Kidney (tissue), 14 donors: ENCODE data around the gene UNC13A. TPM values are rescaled to one million over a fixed set of nuclear protein-coding genes. Genes with fewer than 3 reads are reported as not detected.

ENCODE experiments used
- DNase-seq, 5 donors: peaks; one replicate each; pipeline ENCODE4 v3.0.0-alpha.2; 2013 to 2020
- FAIRE-seq: peaks from 2 replicates; lab custom pipeline; 2012; peaks lifted over from hg19 to GRCh38; lab: Jason Lieb, UNC
- H3K27ac ChIP-seq, 2 donors: one replicate each; pipeline ENCODE4 v1.7.0; 2013; ENCODE audit warnings: low read depth in 2 of 2, low read length in 2 of 2, inconsistent platforms in 1 of 2
- H3K27me3 ChIP-seq: one replicate; pipeline ENCODE4 v1.7.1; 2013; ENCODE audit warnings: low read length, inconsistent platforms; ENCODE audit not compliant: control insufficient read depth, insufficient read depth
- H3K36me3 ChIP-seq, 3 donors: one replicate each; pipeline versions ENCODE4 v1.7.0 to v1.7.1; 2013; ENCODE audit warnings: low read length in 3 of 3, control low read depth in 1 of 3, inconsistent platforms in 1 of 3; ENCODE audit not compliant: insufficient read depth in 3 of 3, control insufficient read depth in 2 of 3
- H3K4me1 ChIP-seq, 3 donors: one replicate each; pipeline versions ENCODE4 v1.7.0 to v1.7.1; 2013; ENCODE audit warnings: low read length in 3 of 3, inconsistent platforms in 1 of 3, low read depth in 1 of 3; ENCODE audit not compliant: control insufficient read depth in 2 of 3, insufficient read depth in 2 of 3
- H3K4me3 ChIP-seq, 3 donors: one replicate each; pipeline versions ENCODE4 v1.7.0 to v1.8.1; 2013; ENCODE audit warnings: low read length in 3 of 3, control low read depth in 1 of 3, inconsistent platforms in 1 of 3
- H3K9ac ChIP-seq, 3 donors: one replicate each; pipeline versions ENCODE4 v1.7.0 to v1.7.1; 2013; ENCODE audit warnings: low read length in 3 of 3, control low read depth in 1 of 3, inconsistent platforms in 1 of 3
- H3K9me3 ChIP-seq, 3 donors: one replicate each; pipeline versions ENCODE4 v1.7.0 to v1.7.1; 2013; ENCODE audit warnings: low read length in 3 of 3, control low read depth in 1 of 3, inconsistent platforms in 1 of 3; ENCODE audit not compliant: control insufficient read depth in 2 of 3, insufficient read depth in 1 of 3
- intact Hi-C: fragments of 100-400 bp; cut with DNase I; formaldehyde crosslinking; loops from one replicate; pipeline ENCODE4 v1.11.1; 2022
- polyA plus RNA-seq: library from polyadenylated mRNA; stranded (reverse); fragments of 350-450 nt; fragmentation: Illumina TruSeq; extraction: RNeasy Lipid Tissue Mini Kit (QIAGEN cat#74804); gene quantifications from one replicate; pipeline ENCODE4 v1.2.3, GENCODE V29; 2014; ENCODE audit warnings: low read depth, low replicate concordance; ENCODE audit not compliant: insufficient read depth
- total RNA-seq: library from RNA; stranded (reverse); fragmentation: NEBNext Ultra II Directional; extraction: Animal tissue kit (Norgen Biotek cat#: 25700); gene quantifications from one replicate; pipeline ENCODE4 v1.2.1, GENCODE V29; 2021
- TF ChIP-seq, protein P1 (sequence below): IDR thresholded peaks from 3 replicates; pipeline ENCODE4 v1.5.1; 2012; ENCODE audit warnings: mild to moderate bottlenecking, moderate library complexity, borderline replicate concordance; ENCODE audit not compliant: insufficient read depth; ENCODE audit errors: extremely low read depth
- donor health status: control.
- donor health status: control.
- donor health status: control.
- donor health status: control.
- donor health status: control.
- donor health status: DM: yes; HTN: yes; CAD: no.
- donor health status: Normal renal cell carcinoma (clear cell type).

Gene UNC13A
- total and polyA plus RNA-seq, 2 donors from 2014 or later: 0.06 to 2.2 TPM

DNA sequence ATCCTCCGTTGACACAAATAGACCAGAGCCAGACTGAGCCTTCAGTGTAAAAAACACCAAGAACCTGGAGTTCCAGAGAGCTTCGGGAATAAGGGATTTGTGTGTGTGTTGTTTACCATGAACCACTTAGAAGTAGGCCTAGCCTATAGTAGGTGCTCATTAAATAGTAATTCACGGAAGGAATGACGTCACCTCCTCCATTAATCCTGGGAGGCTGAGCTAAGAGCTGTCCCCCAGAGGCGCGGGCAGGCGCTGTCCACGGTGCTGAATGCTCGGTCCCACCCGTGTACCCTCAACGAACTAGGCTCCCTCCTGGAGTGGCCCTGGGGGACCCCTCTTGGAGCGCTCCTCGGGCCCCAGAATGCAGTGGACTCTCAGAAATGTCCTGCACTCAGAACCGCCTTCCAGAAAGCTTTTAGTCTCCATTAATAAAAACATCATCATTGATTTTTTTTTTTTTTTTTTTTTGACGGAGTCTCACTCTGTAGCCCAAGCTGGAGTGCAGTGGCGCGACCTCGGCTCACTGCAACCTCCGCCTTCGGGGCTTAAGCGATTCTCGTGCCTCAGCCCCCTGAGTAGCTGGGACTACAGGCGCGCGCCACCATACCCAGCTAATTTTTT, 6.5 kb downstream of the UNC13A start:
- Histone ChIP-seq H3K9ac (no peak overlapping the region), H3K36me3 (no peaks in the 10 kb centered on the region), H3K27me3 (peaks cover 13% of the 10 kb centered on the region), H3K4me1 (no peaks in the 10 kb centered on the region), H3K27ac (no peak overlapping the region), H3K9me3 (no peaks in the 10 kb centered on the region), H3K4me3 (no peak overlapping the region)
- DNase-seq (peak; percentile 46 to 82 (median 58)), FAIRE-seq (no peak)
- TF ChIP-seq, protein P1, sequence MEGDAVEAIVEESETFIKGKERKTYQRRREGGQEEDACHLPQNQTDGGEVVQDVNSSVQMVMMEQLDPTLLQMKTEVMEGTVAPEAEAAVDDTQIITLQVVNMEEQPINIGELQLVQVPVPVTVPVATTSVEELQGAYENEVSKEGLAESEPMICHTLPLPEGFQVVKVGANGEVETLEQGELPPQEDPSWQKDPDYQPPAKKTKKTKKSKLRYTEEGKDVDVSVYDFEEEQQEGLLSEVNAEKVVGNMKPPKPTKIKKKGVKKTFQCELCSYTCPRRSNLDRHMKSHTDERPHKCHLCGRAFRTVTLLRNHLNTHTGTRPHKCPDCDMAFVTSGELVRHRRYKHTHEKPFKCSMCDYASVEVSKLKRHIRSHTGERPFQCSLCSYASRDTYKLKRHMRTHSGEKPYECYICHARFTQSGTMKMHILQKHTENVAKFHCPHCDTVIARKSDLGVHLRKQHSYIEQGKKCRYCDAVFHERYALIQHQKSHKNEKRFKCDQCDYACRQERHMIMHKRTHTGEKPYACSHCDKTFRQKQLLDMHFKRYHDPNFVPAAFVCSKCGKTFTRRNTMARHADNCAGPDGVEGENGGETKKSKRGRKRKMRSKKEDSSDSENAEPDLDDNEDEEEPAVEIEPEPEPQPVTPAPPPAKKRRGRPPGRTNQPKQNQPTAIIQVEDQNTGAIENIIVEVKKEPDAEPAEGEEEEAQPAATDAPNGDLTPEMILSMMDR: no peak
- intact Hi-C loops: no loop called here

DNA sequence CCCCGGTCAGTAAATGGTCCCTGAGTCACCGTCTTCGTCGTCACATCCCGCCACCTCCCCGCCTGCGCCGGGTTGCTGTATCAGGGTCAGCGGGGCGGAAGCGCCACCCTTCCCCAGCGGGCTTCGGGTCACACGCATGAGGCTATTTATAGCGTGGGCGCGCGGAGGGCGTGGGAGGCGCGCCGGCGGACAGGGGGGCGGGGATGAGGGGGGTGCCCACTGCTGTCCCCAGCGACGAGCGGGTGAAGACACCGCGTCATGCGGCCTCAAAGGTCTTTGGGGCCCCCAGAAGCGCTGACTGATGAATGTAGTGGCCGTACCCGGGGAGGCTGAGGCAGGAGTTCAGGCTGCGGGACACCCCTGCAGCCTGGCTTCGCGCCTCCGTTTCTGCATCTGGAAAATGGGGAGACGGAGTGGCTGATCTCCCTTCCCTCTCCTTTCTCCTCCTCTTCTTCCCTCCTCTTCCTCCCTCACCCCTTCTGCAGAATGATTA, 7.9 kb downstream of the UNC13A start:
- Histone ChIP-seq H3K36me3 (no peaks in the 10 kb centered on the region), H3K27ac (peak overlapping the region in 1 of 2 donors; percentile 17), H3K4me1 (no peaks in the 10 kb centered on the region), H3K4me3 (peak overlapping the region in 1 of 3 donors; percentile 41), H3K9ac (no peak overlapping the region), H3K9me3 (no peaks in the 10 kb centered on the region), H3K27me3 (peaks cover 8% of the 10 kb centered on the region)
- FAIRE-seq (no peak), DNase-seq (peak; percentile 26 to 94 (median 57))
- TF ChIP-seq, protein P1: no peak
- intact Hi-C loops: no loop called here

DNA sequence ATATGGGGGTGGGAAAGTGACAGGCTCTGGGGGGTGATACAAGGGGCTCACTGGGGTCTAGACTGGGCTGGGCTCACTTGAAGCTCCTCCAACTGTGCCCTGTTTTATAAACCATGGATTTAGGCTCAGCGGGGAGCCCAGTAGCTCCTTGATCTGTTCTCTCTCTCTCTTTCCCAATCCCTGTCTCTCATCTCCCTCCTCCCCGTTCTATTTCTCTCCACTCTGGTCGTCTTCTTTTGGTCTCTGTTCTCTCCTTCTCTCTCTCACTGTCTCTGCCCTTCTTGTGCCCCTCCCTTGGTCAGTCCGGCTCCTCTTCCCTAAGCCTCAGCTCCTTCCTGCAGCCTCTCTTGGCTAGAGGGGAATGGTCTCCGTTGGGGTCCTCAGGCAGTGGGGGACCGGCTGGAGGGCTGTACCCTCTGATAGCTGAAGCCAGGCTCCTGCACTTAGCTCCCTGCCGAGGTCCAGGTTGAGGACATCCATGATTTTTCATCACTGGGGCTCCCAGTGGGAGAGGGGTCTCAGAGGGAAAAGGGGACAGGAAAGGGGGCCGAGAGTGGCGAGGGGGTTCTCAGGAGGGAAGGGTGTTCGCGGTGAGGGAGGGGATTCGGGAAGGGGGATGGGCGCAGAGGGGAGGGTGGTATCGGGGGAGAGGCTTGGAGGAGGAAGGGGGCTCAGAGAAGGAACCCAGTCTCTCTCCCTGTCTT, 8.5 kb downstream of the UNC13A start:
- TF ChIP-seq, protein P1: no peak
- peak in 1 of 5 donors; percentile 61 for DNase-seq
- H3K4me1 ChIP-seq: no peaks in the 10 kb centered on the region
- FAIRE-seq: no peak
- intact Hi-C loops: no loop called here
- H3K4me3 ChIP-seq: peak overlapping the region in 1 of 3 donors; percentile 41
- peak overlapping the region in 1 of 3 donors; percentile 26 for H3K9ac ChIP-seq
- no peaks in the 10 kb centered on the region for H3K9me3 ChIP-seq
- H3K36me3 ChIP-seq: no peaks in the 10 kb centered on the region
- no peak overlapping the region for H3K27ac ChIP-seq
- H3K27me3 ChIP-seq: peaks cover 8% of the 10 kb centered on the region
